Measurements from ENCODE around the gene TP53I13. TPM values are rescaled to one million over a fixed set of nuclear protein-coding genes. Genes with fewer than 3 reads are reported as not detected.

TP53I13 gene
- total RNA-seq, 1 donor from 2014 or later: 31.7 TPM

DNA sequence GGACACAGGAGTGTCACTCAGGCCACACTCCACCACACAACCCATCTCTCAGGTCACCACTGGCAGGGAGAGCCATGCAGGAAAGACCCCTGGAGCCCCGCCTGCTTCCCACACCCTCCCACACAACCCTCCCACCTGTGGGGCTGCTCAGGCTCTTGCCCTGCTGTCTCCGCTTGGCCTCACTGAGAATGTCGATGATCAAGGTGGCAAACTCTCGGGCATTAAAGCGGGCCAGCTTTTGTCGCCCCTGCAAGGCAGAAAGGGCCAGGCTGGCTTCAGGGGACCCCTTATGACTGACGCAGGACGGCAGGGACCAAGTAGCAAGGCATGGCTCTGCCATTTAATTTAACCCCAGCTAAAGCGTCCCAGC lies 8.5 kb downstream of the TP53I13 start:
- Mint-ChIP-seq H3K27me3 (ENCODE audit: low read depth, unreplicated experiment) (no peaks in the 10 kb centered on the region), H3K36me3 (ENCODE audit: low read depth, unreplicated experiment) (peaks cover 10% of the 10 kb centered on the region)

DNA sequence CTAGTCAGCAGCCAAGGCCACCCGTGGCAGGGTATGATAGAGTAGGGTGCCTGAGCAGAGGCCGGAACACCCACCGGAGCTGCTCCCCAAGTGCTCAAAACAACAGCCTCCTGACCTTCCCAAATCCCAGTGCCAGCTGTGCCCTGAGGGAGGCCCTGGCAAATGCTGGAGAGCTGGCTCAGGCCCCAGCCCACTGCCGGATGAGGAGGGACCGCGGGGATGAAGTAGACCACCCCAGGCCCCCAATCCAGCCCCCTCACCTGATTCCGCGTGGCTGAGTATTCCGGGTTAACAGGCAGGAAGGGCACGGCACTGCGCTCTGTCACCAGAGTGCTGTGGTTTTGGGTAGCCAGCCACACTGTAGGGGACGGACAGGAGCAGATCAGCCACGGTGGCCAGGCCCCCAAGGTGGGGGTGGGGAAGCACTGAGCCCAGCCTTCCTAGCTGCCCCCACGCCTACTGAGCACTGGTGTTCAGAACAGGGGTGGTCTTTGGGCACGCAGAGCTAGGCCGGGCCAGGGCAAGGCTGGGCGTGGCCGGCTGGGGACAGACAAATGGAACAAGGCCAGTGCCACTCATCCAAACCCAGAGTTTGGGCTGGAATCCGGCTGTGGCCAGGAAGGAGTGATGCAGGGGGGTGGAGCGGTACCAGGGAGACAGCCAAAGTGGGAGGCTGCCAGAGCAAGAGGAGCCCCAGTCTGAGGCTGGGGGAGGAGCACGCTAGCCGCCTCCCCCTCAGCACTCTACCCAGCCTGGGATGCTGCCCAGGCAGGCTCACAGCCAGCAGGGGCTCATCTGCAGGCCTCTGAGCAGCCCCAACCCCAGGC lies 9.1 kb downstream of the TP53I13 start:
- Histone ChIP-seq H3K27me3 (ENCODE audit: insufficient read depth, low read length) (no peaks in the 10 kb centered on the region), H3K9ac (ENCODE audit: low read length) (peak overlapping the region; percentile 18), H3K79me2 (ENCODE audit: insufficient read depth, low read length) (peaks cover 8% of the 10 kb centered on the region), H3K27ac (ENCODE audit: low read depth, low read length) (no peak overlapping the region), H3K4me3 (ENCODE audit: insufficient read depth, low read depth, low read length) (no peak overlapping the region), H3K4me1 (ENCODE audit: insufficient read depth, low read length) (peaks cover 15% of the 10 kb centered on the region), H2AFZ (ENCODE audit: low read depth, low read length) (no peak overlapping the region), H3K4me2 (ENCODE audit: low read length) (peak overlapping the region; percentile 48), H4K20me1 (ENCODE audit: insufficient read depth, low read length) (peaks cover 49% of the 10 kb centered on the region), H3K9me3 (ENCODE audit: insufficient read depth, low read depth, low read length) (no peaks in the 10 kb centered on the region), H3K36me3 (ENCODE audit: insufficient read depth, low read length) (peaks cover 2% of the 10 kb centered on the region)
- peaks cover 14% of the 10 kb centered on the region for H3K36me3 Mint-ChIP-seq (ENCODE audit: low read depth, unreplicated experiment)
- no peak for TF ChIP-seq EZH2 (IDR thresholded peaks at IDR 0.05; ENCODE audit: insufficient read depth, low read length)
- TF ChIP-seq, protein P1, sequence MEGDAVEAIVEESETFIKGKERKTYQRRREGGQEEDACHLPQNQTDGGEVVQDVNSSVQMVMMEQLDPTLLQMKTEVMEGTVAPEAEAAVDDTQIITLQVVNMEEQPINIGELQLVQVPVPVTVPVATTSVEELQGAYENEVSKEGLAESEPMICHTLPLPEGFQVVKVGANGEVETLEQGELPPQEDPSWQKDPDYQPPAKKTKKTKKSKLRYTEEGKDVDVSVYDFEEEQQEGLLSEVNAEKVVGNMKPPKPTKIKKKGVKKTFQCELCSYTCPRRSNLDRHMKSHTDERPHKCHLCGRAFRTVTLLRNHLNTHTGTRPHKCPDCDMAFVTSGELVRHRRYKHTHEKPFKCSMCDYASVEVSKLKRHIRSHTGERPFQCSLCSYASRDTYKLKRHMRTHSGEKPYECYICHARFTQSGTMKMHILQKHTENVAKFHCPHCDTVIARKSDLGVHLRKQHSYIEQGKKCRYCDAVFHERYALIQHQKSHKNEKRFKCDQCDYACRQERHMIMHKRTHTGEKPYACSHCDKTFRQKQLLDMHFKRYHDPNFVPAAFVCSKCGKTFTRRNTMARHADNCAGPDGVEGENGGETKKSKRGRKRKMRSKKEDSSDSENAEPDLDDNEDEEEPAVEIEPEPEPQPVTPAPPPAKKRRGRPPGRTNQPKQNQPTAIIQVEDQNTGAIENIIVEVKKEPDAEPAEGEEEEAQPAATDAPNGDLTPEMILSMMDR (IDR thresholded peaks at IDR 0.05; ENCODE audit: insufficient read depth, low read depth, low read length): no peak
- DNase-seq (ENCODE audit: low read depth): peak; percentile 46
- peak overlapping the region; percentile 17 for H3K27ac Mint-ChIP-seq (ENCODE audit: unreplicated experiment)
- peaks cover 4% of the 10 kb centered on the region for H3K4me1 Mint-ChIP-seq (ENCODE audit: low read depth, unreplicated experiment)
- H3K27me3 Mint-ChIP-seq (ENCODE audit: low read depth, unreplicated experiment): no peaks in the 10 kb centered on the region
- H3K4me3 Mint-ChIP-seq (ENCODE audit: unreplicated experiment): peak overlapping the region; percentile 27
- H3K9me3 Mint-ChIP-seq (ENCODE audit: unreplicated experiment): no peaks in the 10 kb centered on the region
- FAIRE-seq: no peak

More for the DNA sequence above, 8.5 kb downstream of the TP53I13 start:
- no peak overlapping the region for H3K4me3 ChIP-seq (ENCODE audit: insufficient read depth, low read depth, low read length)
- H3K4me3 Mint-ChIP-seq (ENCODE audit: unreplicated experiment): no peak overlapping the region
- H3K27ac ChIP-seq (ENCODE audit: low read depth, low read length): no peak overlapping the region
- H3K4me2 ChIP-seq (ENCODE audit: low read length): no peak overlapping the region
- peaks cover 15% of the 10 kb centered on the region for H3K4me1 ChIP-seq (ENCODE audit: insufficient read depth, low read length)
- H4K20me1 ChIP-seq (ENCODE audit: insufficient read depth, low read length): peaks cover 43% of the 10 kb centered on the region
- FAIRE-seq (no peak), DNase-seq (ENCODE audit: low read depth) (no peak)
- no peaks in the 10 kb centered on the region for H3K9me3 Mint-ChIP-seq (ENCODE audit: unreplicated experiment)
- no peak overlapping the region for H3K27ac Mint-ChIP-seq (ENCODE audit: unreplicated experiment)
- peaks cover 2% of the 10 kb centered on the region for H3K36me3 ChIP-seq (ENCODE audit: insufficient read depth, low read length)
- H3K79me2 ChIP-seq (ENCODE audit: insufficient read depth, low read length): peaks cover 2% of the 10 kb centered on the region
- no peak overlapping the region for H3K9ac ChIP-seq (ENCODE audit: low read length)
- no peaks in the 10 kb centered on the region for H3K9me3 ChIP-seq (ENCODE audit: insufficient read depth, low read depth, low read length)
- no peak overlapping the region for H2AFZ ChIP-seq (ENCODE audit: low read depth, low read length)
- TF ChIP-seq, protein P1 (IDR thresholded peaks at IDR 0.05; ENCODE audit: insufficient read depth, low read depth, low read length): no peak
- no peak for TF ChIP-seq EZH2 (IDR thresholded peaks at IDR 0.05; ENCODE audit: insufficient read depth, low read length)
- H3K27me3 ChIP-seq (ENCODE audit: insufficient read depth, low read length): no peaks in the 10 kb centered on the region
- H3K4me1 Mint-ChIP-seq (ENCODE audit: low read depth, unreplicated experiment): peaks cover 4% of the 10 kb centered on the region

Measured in astrocyte (in vitro differentiated cells and primary cell).